ENCODE data around the gene CIRBP.

Gene CIRBP

GRCh38 chr19:1234955-1235380 is 34.2 kb upstream of the CIRBP start:
- TF ChIP-seq YY1 (IDR thresholded peaks at IDR 0.05; ENCODE audit: low read depth) (no peak), TEAD4 (IDR thresholded peaks at IDR 0.05) (no peak), CREB1 (IDR thresholded peaks at IDR 0.05; ENCODE audit: low read depth) (no peak), EGR1 (IDR thresholded peaks at IDR 0.05) (no peak)

GRCh38 chr19:1235625-1236538 is 33.2 kb upstream of the CIRBP start:
- no peak for TF ChIP-seq MAX (IDR thresholded peaks at IDR 0.05)
- no peak for TF ChIP-seq CEBPB (IDR thresholded peaks at IDR 0.05)
- no peak for TF ChIP-seq CREB1 (IDR thresholded peaks at IDR 0.05; ENCODE audit: low read depth)
- TF ChIP-seq FOXM1 (IDR thresholded peaks at IDR 0.05; ENCODE audit: borderline replicate concordance, low read depth) = no peak
- TF ChIP-seq TCF12 (IDR thresholded peaks at IDR 0.05; ENCODE audit: low read depth) = no peak
- no peak for TF ChIP-seq USF1 (IDR thresholded peaks at IDR 0.05)
- no peak for TF ChIP-seq REST (IDR thresholded peaks at IDR 0.05; ENCODE audit: low read depth)
- TF ChIP-seq RAD21 (IDR thresholded peaks at IDR 0.05; ENCODE audit: low read depth) = no peak
- TF ChIP-seq EGR1 (IDR thresholded peaks at IDR 0.05) = no peak
- no peak for TF ChIP-seq NFIC (IDR thresholded peaks at IDR 0.05)
- no peak for TF ChIP-seq EP300 (IDR thresholded peaks at IDR 0.05; ENCODE audit: borderline replicate concordance)
- TF ChIP-seq YY1 (IDR thresholded peaks at IDR 0.05; ENCODE audit: low read depth) = no peak
- no peak for TF ChIP-seq ZBTB7A (IDR thresholded peaks at IDR 0.05; ENCODE audit: low read depth)
- TF ChIP-seq TAF1 (IDR thresholded peaks at IDR 0.05; ENCODE audit: low read depth) = no peak
- TF ChIP-seq TEAD4 (IDR thresholded peaks at IDR 0.05) = no peak

- no peak for TF ChIP-seq EP300 (IDR thresholded peaks at IDR 0.05; ENCODE audit: borderline replicate concordance)
- TF ChIP-seq TAF1 (IDR thresholded peaks at IDR 0.05; ENCODE audit: low read depth) = no peak
Observed at GRCh38 chr19:1236576-1236975, 32.6 kb upstream of the CIRBP start.

- TF ChIP-seq ZBTB7A (IDR thresholded peaks at IDR 0.05; ENCODE audit: low read depth) (peak; percentile 48; the same call in 1 of the 2 replicates), CEBPB (IDR thresholded peaks at IDR 0.05) (no peak), YY1 (IDR thresholded peaks at IDR 0.05; ENCODE audit: low read depth) (0 out of 2 replicates have a peak, but pooled peaks have one; percentile 5)
Observed at GRCh38 chr19:1237027-1237659, 32.0 kb upstream of the CIRBP start.

GRCh38 chr19:1237754-1238368 is 31.3 kb upstream of the CIRBP start, which contains the start of gene CBARP:
CBARP (minus strand) TSS chr19:1238005; CDS start chr19:1236100, 1,905 bp downstream.
- TF ChIP-seq ZBTB7A (IDR thresholded peaks at IDR 0.05; ENCODE audit: low read depth) = peak; percentile 88
- TF ChIP-seq CEBPB (IDR thresholded peaks at IDR 0.05) = no peak
- no peak for TF ChIP-seq FOXM1 (IDR thresholded peaks at IDR 0.05; ENCODE audit: borderline replicate concordance, low read depth)
- TF ChIP-seq YY1 (IDR thresholded peaks at IDR 0.05; ENCODE audit: low read depth) = 0 out of 2 replicates have a peak, but pooled peaks have one; percentile 1
- peak; percentile 85 for TF ChIP-seq USF1 (IDR thresholded peaks at IDR 0.05)
- peak; percentile 22; the same call in 1 of the 2 replicates for TF ChIP-seq EGR1 (IDR thresholded peaks at IDR 0.05)

- TF ChIP-seq ZBTB7A (IDR thresholded peaks at IDR 0.05; ENCODE audit: low read depth) (no peak), CEBPB (IDR thresholded peaks at IDR 0.05) (no peak), NFIC (IDR thresholded peaks at IDR 0.05) (no peak), YY1 (IDR thresholded peaks at IDR 0.05; ENCODE audit: low read depth) (no peak), FOXM1 (IDR thresholded peaks at IDR 0.05; ENCODE audit: borderline replicate concordance, low read depth) (no peak), RAD21 (IDR thresholded peaks at IDR 0.05; ENCODE audit: low read depth) (no peak), REST (IDR thresholded peaks at IDR 0.05; ENCODE audit: low read depth) (no peak), USF1 (IDR thresholded peaks at IDR 0.05) (no peak), TEAD4 (IDR thresholded peaks at IDR 0.05) (no peak), CREB1 (IDR thresholded peaks at IDR 0.05; ENCODE audit: low read depth) (no peak), EP300 (IDR thresholded peaks at IDR 0.05; ENCODE audit: borderline replicate concordance) (no peak), TCF12 (IDR thresholded peaks at IDR 0.05; ENCODE audit: low read depth) (no peak), TAF1 (IDR thresholded peaks at IDR 0.05; ENCODE audit: low read depth) (no peak), MAX (IDR thresholded peaks at IDR 0.05) (no peak), EGR1 (IDR thresholded peaks at IDR 0.05) (no peak)
Observed at GRCh38 chr19:1238369-1239303, 30.5 kb upstream of the CIRBP start.

Data from Ishikawa (cell line).